SW 1271 (cell line): ENCODE data around the gene SLC25A17.
"Not testable (repeated sequence)": the region's sequence is repeated elsewhere in the genome, so short reads cannot be mapped to it uniquely, and the experiment has no call there.

Source experiments
- DNase-seq, 2 experiments: peaks; one replicate each; lab custom pipeline; 2025; lab: John Stamatoyannopoulos, UW

The SLC25A17 gene

GRCh38 chr22:40819599-40820140 lies 524 bp upstream of the SLC25A17 start:
- DNase-seq, result no peak

- DNase-seq, result no peak
Measured at GRCh38 chr22:40818192-40818746, 877 bp downstream of the SLC25A17 start.

GRCh38 chr22:40817737-40818136 lies 1.4 kb downstream of the SLC25A17 start:
- DNase-seq, result no peak

- DNase-seq, result no peak
Measured at GRCh38 chr22:40813912-40814315, 5.2 kb downstream of the SLC25A17 start.

GRCh38 chr22:40808018-40808841 lies 10.9 kb downstream of the SLC25A17 start:
- DNase-seq, result no peak

- no peak for DNase-seq
Measured at GRCh38 chr22:40806711-40807110, 12.4 kb downstream of the SLC25A17 start.

GRCh38 chr22:40805699-40806203 lies 13.4 kb downstream of the SLC25A17 start:
- no peak for DNase-seq

- DNase-seq, result no peak
Measured at GRCh38 chr22:40805239-40805638, 13.9 kb downstream of the SLC25A17 start.

GRCh38 chr22:40803321-40803720 lies 15.8 kb downstream of the SLC25A17 start:
- DNase-seq, result no peak

GRCh38 chr22:40799008-40799407 lies 20.1 kb downstream of the SLC25A17 start:
- no peak for DNase-seq

- no peak for DNase-seq
Measured at GRCh38 chr22:40797427-40797826, 21.7 kb downstream of the SLC25A17 start.

- DNase-seq, result no peak
Measured at GRCh38 chr22:40792451-40792850, 26.7 kb downstream of the SLC25A17 start.

- no peak for DNase-seq
Measured at GRCh38 chr22:40791241-40791640, 27.9 kb downstream of the SLC25A17 start.

GRCh38 chr22:40789131-40789530 lies 30.0 kb downstream of the SLC25A17 start:
- no peak for DNase-seq

GRCh38 chr22:40782521-40782920 lies 36.6 kb downstream of the SLC25A17 start:
- no peak for DNase-seq

- DNase-seq, result not testable (repeated sequence)
Measured at GRCh38 chr22:40781749-40782148, 37.4 kb downstream of the SLC25A17 start.

- DNase-seq, result no peak
Measured at GRCh38 chr22:40769761-40770160, 49.4 kb downstream of the SLC25A17 start.

GRCh38 chr22:40768206-40768605 lies 50.9 kb downstream of the SLC25A17 start:
- no peak for DNase-seq

GRCh38 chr22:40766956-40767355 lies 52.2 kb downstream of the SLC25A17 start:
- no peak for DNase-seq

- no peak for DNase-seq
Measured at GRCh38 chr22:40764763-40765441, 54.2 kb downstream of the SLC25A17 start.

GRCh38 chr22:40759294-40759840 lies 59.8 kb downstream of the SLC25A17 start:
- no peak for DNase-seq

GRCh38 chr22:40758851-40759250 lies 60.3 kb downstream of the SLC25A17 start:
- DNase-seq, result not testable (repeated sequence)
